Loucy (cell line): ENCODE measurements around the gene GOLGA6L10.
"Not testable (repeated sequence)": the region's sequence is repeated elsewhere in the genome, so short reads cannot be mapped to it uniquely, and the experiment has no call there.

ENCODE experiments used
- CTCF ChIP-seq: fragments of 200-600 bp; sonication (generic); conservative IDR thresholded peaks from 2 replicates; pipeline ENCODE4 v1.5.1; 2014; ENCODE audit warnings: mild to moderate bottlenecking, antibody characterized with exemption, low read length
- EZH2phosphoT487 ChIP-seq: fragments of 200-600 bp; IDR thresholded peaks from 2 replicates; pipeline ENCODE4 v1.6.1; 2018; ENCODE audit warnings: antibody characterized with exemption, mild to moderate bottlenecking, moderate library complexity, borderline replicate concordance

DNA sequence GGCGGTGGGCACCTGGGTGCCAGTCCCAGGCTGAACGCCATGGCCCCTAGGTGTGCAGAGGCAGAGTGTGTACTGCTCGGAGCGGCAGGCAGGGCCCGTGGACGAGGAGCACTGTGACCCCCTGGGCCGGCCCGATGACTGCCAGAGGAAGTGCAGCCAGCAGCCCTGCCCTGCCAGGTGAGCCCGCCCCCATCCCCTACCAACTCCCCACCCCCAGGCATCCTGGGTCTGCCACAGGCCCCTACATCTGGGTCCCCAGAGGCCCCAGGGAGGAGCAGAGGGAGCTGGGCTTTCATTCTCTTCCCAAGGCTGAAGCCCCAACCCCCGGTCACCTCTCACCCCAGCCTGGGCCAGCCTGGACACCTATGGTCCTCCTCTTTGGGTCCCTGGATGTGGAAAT lies 23.6 kb downstream of the GOLGA6L10 start:
- not testable (repeated sequence) for TF ChIP-seq CTCF, EZH2phosphoT487
